ENCODE data around the gene LPAR3.

Gene LPAR3

DNA sequence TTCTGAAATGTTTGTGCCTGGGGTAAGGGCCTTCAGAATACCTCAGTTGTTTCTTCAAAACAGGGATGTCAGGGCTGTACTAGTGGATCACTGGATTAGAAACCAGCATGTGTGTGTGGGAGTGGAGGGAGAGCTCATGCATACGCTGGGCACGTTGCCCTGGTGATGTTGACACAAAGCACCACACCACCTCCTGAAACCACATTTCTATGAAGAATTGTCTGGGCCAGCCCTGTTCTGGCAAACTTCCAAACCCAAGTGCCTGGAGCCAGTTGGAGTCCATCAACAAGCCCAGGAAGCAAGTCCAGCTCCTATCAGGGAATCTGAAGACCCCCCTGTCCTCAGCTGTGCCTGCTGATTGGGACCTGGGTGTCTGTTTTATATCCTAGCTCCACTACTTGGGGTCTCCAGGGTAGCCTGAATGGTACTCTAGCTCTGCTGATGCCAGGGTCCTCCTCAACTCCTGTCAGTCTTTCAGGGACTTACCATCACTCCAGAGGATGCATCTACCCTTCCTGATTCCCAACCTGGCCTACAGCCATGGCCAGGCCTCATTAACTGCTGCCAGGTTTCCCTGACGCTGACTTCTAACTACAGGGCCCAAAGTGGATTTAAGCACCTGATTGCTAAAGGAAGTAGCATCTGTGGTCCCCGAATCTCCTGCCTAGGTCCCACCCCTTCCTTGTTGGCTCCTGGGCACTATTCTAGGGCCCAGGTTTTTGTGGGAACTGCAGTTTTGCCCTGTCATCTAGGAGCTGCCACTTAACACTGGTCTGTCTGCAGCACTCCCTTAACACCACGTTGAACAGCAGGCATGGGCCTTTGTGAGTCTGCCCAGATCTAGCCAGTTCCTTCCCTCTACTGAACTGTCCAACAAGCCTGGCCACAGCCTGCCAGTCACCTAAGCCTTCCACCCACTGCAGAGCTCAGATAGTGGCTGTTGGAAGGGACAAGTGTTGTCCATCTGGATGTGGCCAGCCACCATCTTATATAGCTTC, 45.5 kb downstream of the LPAR3 start:
- H3K27ac ChIP-seq = peak overlapping the region; percentile 68
- no peak for TF ChIP-seq ZFX (IDR thresholded peaks at IDR 0.05)
- TF ChIP-seq, protein P1, sequence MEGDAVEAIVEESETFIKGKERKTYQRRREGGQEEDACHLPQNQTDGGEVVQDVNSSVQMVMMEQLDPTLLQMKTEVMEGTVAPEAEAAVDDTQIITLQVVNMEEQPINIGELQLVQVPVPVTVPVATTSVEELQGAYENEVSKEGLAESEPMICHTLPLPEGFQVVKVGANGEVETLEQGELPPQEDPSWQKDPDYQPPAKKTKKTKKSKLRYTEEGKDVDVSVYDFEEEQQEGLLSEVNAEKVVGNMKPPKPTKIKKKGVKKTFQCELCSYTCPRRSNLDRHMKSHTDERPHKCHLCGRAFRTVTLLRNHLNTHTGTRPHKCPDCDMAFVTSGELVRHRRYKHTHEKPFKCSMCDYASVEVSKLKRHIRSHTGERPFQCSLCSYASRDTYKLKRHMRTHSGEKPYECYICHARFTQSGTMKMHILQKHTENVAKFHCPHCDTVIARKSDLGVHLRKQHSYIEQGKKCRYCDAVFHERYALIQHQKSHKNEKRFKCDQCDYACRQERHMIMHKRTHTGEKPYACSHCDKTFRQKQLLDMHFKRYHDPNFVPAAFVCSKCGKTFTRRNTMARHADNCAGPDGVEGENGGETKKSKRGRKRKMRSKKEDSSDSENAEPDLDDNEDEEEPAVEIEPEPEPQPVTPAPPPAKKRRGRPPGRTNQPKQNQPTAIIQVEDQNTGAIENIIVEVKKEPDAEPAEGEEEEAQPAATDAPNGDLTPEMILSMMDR (conservative IDR thresholded peaks at IDR 0.05) = no peak

DNA sequence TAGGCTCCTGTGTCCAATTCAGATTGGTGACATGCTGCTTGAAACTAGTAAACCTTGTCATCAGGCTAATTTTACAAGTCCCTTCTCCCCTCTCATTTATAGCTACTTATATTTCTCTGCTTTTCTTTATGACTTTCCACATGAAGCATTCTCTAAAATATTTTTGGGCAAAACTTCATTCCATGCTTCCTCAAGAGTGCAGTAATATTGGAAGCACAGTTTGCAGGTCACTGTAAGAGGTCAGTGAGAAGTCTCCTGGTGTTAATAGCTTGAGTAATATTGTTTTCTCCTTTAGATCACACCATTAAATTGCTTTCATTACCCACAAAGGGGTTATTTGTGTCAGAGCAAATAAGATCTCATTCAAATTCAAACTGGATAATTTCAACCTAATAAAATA, 46.6 kb downstream of the LPAR3 start:
- H3K27ac ChIP-seq = no peak overlapping the region
- TF ChIP-seq, protein P1 (conservative IDR thresholded peaks at IDR 0.05) = no peak

DNA sequence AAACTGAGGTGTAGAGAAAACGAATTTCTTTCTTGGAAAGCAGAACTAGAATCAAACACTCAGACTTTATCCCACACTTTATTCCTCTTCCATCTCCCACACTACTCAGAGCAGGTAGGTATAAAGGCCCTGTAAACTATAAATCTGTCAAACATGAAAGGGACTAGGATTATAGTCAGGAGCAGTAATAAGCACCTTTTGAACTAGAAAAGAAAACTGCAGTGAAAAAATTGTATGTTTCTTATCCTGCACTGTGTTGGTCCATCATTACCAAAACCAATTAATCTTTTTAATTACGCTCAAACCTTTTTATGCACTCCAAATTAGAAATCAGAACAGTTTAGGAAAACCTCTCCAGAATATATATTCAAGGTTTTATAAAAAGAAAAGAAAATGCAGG, 47.6 kb downstream of the LPAR3 start:
- no peak overlapping the region for H3K27ac ChIP-seq
- no peak for TF ChIP-seq ZFX (IDR thresholded peaks at IDR 0.05)
- TF ChIP-seq, protein P1 (conservative IDR thresholded peaks at IDR 0.05) = no peak

DNA sequence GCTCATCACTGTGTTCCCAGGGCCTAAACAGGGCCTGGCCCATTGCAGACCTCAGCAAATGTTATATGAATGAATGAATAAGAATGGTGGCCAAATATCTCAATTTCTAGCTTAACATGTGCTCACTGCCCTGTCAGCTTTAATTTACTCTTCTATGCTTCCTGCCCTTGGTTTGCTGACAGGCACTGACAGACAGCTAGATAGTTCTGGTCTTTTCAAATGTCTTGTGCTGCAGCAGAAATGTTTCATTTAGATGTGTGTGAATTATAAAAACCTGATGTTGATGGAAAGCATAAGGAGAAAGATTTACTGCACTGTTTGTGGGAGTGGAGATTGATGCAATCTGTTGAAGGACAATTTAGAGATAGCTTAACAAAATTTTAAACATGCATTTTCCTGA, 48.9 kb downstream of the LPAR3 start:
- peak overlapping the region; percentile 42; the same call in 1 of the 2 replicates for H3K27ac ChIP-seq
- TF ChIP-seq, protein P1 (conservative IDR thresholded peaks at IDR 0.05) = no peak
- no peak for TF ChIP-seq ZFX (IDR thresholded peaks at IDR 0.05)

DNA sequence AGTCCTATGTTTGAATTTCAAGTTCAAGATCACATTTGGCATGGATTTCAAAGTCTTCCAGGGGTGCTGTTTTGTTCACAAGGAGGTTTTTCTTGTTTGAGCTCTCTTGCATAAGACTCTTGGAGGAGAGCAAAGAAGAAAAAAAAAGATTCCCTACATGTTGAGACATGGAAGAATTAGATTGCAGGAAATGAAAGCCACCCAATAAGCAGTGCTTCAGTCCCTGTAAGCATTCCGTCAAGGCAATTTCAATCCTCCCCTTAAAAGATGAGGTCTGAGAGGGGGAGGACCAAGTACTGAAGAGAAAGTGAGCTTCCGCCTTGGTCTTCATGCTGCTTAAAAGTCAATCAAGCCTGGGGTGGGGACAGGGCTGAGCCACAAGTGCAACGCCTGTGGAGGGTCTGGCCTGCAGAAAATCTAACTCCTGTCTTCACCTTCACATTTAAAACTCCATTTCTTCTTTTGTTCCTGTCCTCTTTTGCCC, 50.2 kb downstream of the LPAR3 start:
- peak overlapping the region; percentile 42; the same call in 1 of the 2 replicates for H3K27ac ChIP-seq
- no peak for TF ChIP-seq ZFX (IDR thresholded peaks at IDR 0.05)
- TF ChIP-seq, protein P1 (conservative IDR thresholded peaks at IDR 0.05) = no peak

DNA sequence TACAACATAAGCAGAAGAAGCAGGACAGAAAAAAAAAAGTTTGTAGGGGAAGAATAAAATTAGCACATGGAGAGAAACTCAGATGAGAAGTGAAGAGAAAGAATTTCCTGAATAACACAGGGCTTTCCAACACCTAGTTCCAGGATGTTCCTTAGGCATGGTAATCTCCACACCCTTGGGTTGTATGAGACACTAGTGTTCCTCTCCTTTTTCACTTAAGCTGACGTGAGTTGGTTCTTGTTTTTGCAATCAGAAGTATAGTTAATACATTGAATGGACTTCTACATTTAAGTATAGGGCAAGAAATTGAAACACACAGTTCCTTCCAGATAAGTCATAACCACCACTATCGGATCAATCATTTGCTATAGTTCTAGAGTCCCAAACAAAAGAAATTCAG, 51.0 kb downstream of the LPAR3 start:
- H3K27ac ChIP-seq = no peak overlapping the region
- TF ChIP-seq ZFX (IDR thresholded peaks at IDR 0.05) = no peak
- TF ChIP-seq, protein P1 (conservative IDR thresholded peaks at IDR 0.05) = no peak

DNA sequence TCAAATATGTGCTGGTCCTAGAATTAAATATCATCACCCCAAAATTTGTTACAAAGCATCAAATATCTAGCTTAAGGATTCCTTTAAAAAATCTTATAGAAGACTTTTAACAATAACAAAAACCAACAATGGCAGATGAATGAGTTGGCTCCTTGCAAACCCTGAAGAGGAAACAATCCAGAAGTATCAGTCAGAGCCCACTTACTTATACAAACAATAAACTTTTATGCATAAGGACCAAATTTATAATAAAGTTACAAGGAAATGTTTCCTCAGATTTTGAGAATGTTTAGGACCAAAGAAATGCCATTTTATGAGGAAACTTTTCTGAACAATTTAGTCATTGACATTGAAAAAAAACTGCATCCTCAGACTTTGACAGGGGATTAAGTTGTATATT, 52.7 kb downstream of the LPAR3 start:
- TF ChIP-seq, protein P1 (conservative IDR thresholded peaks at IDR 0.05) = no peak
- TF ChIP-seq ZFX (IDR thresholded peaks at IDR 0.05) = no peak

More for the DNA sequence above, 52.7 kb downstream of the LPAR3 start:
- H3K27ac ChIP-seq = peak overlapping the region; percentile 56
